Tibial nerve (tissue), 4 donors: Measurements from ENCODE around the gene FAM83C. TPM values are rescaled to one million over a fixed set of nuclear protein-coding genes. Genes with fewer than 3 reads are reported as not detected.

Experiments
- DNase-seq, 2 donors: peaks; one replicate each; pipeline ENCODE4 v3.0.0-alpha.2; 2019; ENCODE audit warnings: low spot score in 2 of 2
- H3K27ac ChIP-seq, 4 donors: fragments of 200-600 bp; sonication (generic) in 3 of 4; one replicate each; pipeline ENCODE4 v1.5.1; 2017 to 2019; ENCODE audit warnings: mild to moderate bottlenecking in 1 of 4
- H3K27me3 ChIP-seq, 2 donors: fragments of 200-600 bp; sonication (generic) in 1 of 2; one replicate each; pipeline versions ENCODE4 v1.5.1 to v1.6.0; 2017 to 2019
- H3K36me3 ChIP-seq, 3 donors: fragments of 200-600 bp; sonication (generic); one replicate each; pipeline ENCODE4 v1.5.1; 2018 to 2019
- H3K4me1 ChIP-seq, 4 donors: fragments of 200-600 bp; sonication (generic) in 3 of 4; one replicate each; pipeline ENCODE4 v1.5.1; 2017 to 2019
- H3K4me3 ChIP-seq, 4 donors: fragments of 200-600 bp; sonication (generic) in 3 of 4; one replicate each; pipeline ENCODE4 v1.5.1; 2017 to 2019; ENCODE audit warnings: mild to moderate bottlenecking in 1 of 4, moderate library complexity in 1 of 4
- H3K9me3 ChIP-seq, 4 donors: fragments of 200-600 bp; sonication (generic) in 3 of 4; one replicate each; pipeline ENCODE4 v1.5.1; 2017 to 2019
- EP300 ChIP-seq, 2 donors: sonication (generic); formaldehyde crosslinking; IDR thresholded peaks; one replicate each; pipeline ENCODE4 v1.6.1; 2017; ENCODE audit warnings: antibody characterized with exemption in 2 of 2, mild to moderate bottlenecking in 1 of 2
- POLR2A ChIP-seq, 2 donors: fragments of 450-650 bp; IDR thresholded peaks; one replicate each; pipeline ENCODE4 v1.6.1; 2017; ENCODE audit warnings: antibody characterized with exemption in 2 of 2, mild to moderate bottlenecking in 2 of 2, moderate library complexity in 2 of 2
- WGBS, 2 donors: methylation state at CpG; one replicate each; pipeline ENCODE4 v1.1.5; 2018; 5-methylcytosine and 5-hydroxymethylcytosine counted together
- total RNA-seq, 4 donors: library from RNA; depleted of rRNA; stranded (reverse); fragments of >200 nt; gene quantifications; one replicate each; pipeline ENCODE4 v1.1.0, GENCODE V29; 2016
- TF ChIP-seq, protein P1 (sequence below), 5 experiments: fragments of 200-600 bp in 3 of 5; fragments of 450-650 bp in 2 of 5; sonication (generic) in 3 of 5; IDR thresholded peaks; one replicate each; pipeline ENCODE4 v1.5.1; 2016 to 2019; ENCODE audit warnings: antibody characterized with exemption in 5 of 5, mild to moderate bottlenecking in 3 of 5, moderate library complexity in 2 of 5

Gene FAM83C
- not detected for total RNA-seq

DNA sequence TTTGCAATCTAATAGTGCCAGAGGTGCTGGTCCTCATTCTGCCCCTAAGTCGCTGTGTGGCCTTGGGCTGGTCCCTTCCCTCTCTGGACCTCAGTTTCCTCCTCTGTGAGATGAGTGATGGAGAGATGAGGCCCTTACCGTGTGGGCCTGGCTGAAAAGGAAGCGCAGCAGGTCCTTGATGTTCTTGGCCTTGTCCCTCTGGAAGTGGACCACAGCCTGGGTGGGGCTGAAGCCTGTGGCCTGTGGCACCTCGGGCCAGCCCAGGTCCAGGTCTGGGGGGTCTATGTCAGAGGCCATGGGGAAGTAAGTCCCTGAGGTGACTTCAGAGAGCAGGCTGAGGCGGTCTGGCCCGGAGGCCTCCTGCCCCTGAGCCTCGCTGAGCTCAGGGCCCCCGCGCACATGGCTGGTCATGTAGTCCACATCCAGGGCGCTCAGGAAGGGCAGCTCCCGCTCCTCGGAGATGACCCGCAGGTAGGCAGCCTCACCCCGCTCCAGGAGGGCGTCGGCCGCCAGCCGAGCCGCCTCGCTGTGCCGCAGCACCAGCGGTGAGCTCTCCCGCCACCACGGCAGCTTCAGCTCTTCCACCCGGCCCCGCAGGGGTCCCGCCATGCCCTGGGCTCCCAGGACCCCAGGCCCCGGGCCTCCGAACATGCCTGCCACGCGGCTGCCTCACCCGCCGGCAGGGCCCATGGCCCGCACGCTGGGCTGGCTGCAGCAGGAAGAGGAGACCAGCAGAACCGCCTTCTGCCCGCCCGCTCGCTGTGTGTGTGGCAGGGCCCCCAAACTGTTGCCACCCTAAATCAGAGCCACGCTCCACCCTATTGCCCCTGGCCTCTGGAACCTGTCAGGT is at the start of gene FAM83C:
Gene FAM83C, minus strand, starts transcription at position 772 of the 850 bp plus-strand sequence. Its CDS starts 121 bp downstream, at position 651.
- no peaks in the 10 kb centered on the region for H3K36me3 ChIP-seq
- no peaks in the 10 kb centered on the region for H3K27me3 ChIP-seq
- H3K9me3 ChIP-seq: no peaks in the 10 kb centered on the region
- no peak for DNase-seq
- no peaks in the 10 kb centered on the region for H3K4me1 ChIP-seq
- 70 to 93% methylated on average over 18 to 21 of the region's 40 CpGs for WGBS, 2 donors
- no peak for TF ChIP-seq EP300 (IDR thresholded peaks at IDR 0.05)
- no peak for TF ChIP-seq POLR2A (IDR thresholded peaks at IDR 0.05)
- TF ChIP-seq, protein P1, sequence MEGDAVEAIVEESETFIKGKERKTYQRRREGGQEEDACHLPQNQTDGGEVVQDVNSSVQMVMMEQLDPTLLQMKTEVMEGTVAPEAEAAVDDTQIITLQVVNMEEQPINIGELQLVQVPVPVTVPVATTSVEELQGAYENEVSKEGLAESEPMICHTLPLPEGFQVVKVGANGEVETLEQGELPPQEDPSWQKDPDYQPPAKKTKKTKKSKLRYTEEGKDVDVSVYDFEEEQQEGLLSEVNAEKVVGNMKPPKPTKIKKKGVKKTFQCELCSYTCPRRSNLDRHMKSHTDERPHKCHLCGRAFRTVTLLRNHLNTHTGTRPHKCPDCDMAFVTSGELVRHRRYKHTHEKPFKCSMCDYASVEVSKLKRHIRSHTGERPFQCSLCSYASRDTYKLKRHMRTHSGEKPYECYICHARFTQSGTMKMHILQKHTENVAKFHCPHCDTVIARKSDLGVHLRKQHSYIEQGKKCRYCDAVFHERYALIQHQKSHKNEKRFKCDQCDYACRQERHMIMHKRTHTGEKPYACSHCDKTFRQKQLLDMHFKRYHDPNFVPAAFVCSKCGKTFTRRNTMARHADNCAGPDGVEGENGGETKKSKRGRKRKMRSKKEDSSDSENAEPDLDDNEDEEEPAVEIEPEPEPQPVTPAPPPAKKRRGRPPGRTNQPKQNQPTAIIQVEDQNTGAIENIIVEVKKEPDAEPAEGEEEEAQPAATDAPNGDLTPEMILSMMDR (IDR thresholded peaks at IDR 0.05): no peak
- H3K27ac ChIP-seq: no peak within 1 kb of the TSS
- H3K4me3 ChIP-seq: no peak within 1 kb of the TSS

DNA sequence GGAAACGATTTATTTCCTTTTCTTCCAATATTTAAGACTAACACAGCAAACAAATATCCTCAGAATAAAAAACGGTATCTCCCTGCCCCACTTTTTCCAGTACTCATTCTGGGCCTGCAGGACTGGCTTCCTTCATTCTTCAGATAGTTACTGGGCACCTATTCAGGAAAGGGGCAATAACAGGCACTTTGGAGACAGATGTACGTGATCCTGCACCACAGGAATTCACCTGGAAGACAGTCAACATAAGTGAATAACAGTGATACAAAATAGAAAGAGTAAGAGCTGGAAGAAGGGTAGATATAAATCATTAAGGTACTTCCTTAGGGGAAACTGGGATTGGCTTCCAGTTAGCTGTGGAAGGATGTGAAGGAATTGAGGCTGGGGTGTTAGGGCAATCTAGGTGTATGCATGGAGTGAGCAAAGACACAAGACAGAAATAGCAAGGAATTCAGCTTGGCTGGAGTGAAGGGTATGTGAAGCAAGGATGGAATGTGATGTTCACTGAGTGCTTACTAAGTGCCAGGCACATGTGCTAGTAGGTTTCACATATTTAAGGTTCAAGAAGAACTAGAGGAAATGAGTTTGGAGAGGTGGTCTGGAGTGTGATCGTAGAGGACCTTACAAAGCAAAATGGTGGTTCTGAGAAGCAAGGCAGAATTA is 49.3 kb upstream of the FAM83C start:
- Histone ChIP-seq H3K27me3 (no peaks in the 10 kb centered on the region), H3K4me1 (peaks cover 0 to 6% (median 0%) of the 10 kb centered on the region in 4 donors), H3K9me3 (no peaks in the 10 kb centered on the region), H3K36me3 (peaks cover 0 to 57% (median 7%) of the 10 kb centered on the region in 3 donors), H3K27ac (no peak overlapping the region), H3K4me3 (no peak overlapping the region)
- TF ChIP-seq POLR2A (IDR thresholded peaks at IDR 0.05) (no peak), EP300 (IDR thresholded peaks at IDR 0.05) (no peak)
- TF ChIP-seq, protein P1 (IDR thresholded peaks at IDR 0.05): no peak
- DNase-seq: no peak
- 77 to 89% methylated on average over 4 of the region's 4 CpGs for WGBS, 2 donors

DNA sequence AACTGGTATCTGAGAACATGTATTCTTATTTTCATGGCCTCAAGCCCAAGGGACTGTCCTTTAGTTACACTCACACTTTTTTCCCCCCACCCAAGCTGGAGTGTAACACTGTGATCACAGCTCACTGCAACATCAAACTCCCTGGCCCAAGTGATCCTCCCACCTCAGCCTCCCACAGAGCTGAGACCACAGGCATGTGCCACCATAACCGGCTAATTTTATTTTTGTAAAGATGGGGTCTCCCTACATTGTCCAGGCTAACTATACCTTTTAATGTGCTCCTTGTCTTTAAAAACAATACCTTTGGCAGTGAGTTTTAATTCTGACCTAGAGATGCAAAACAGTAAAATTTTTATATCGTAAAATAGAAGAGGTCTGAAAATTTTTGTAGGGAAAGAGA is 48.2 kb upstream of the FAM83C start:
- no peak overlapping the region for H3K27ac ChIP-seq
- H3K36me3 ChIP-seq: peaks cover 0 to 46% (median 0%) of the 10 kb centered on the region in 3 donors
- H3K27me3 ChIP-seq: no peaks in the 10 kb centered on the region
- WGBS, 2 donors: 97% methylated on average over 2 of the region's 2 CpGs
- no peak overlapping the region for H3K4me3 ChIP-seq
- H3K9me3 ChIP-seq: no peaks in the 10 kb centered on the region
- peaks cover 0 to 6% (median 0%) of the 10 kb centered on the region in 4 donors for H3K4me1 ChIP-seq
- DNase-seq: no peak
- TF ChIP-seq POLR2A (IDR thresholded peaks at IDR 0.05) (no peak), EP300 (IDR thresholded peaks at IDR 0.05) (no peak)
- TF ChIP-seq, protein P1 (IDR thresholded peaks at IDR 0.05): no peak

DNA sequence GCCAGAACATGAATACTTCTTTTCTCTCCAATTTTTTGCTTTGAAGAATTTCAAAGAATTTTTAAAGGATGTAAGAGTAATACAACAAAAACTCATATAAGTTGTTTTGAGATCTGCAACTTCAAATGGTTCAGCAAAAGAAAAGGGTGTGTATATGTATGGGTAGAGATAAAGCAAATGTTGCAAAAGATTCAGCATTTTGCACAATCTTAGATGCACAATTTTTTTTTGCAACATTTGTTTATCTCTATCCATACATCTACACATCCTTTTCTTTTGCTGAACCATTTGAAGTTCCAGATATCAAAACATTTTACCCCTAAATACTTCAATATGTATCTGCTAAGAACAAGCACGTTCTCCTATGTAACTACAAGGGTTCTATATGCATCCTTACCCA is 47.4 kb upstream of the FAM83C start:
- DNase-seq: no peak
- H3K27me3 ChIP-seq: no peaks in the 10 kb centered on the region
- H3K27ac ChIP-seq: no peak overlapping the region
- peaks cover 0 to 6% (median 0%) of the 10 kb centered on the region in 4 donors for H3K4me1 ChIP-seq
- H3K36me3 ChIP-seq: peaks cover 0 to 38% (median 0%) of the 10 kb centered on the region in 3 donors
- no peak overlapping the region for H3K4me3 ChIP-seq
- TF ChIP-seq, protein P1 (IDR thresholded peaks at IDR 0.05): no peak
- TF ChIP-seq EP300 (IDR thresholded peaks at IDR 0.05) (no peak), POLR2A (IDR thresholded peaks at IDR 0.05) (no peak)
- H3K9me3 ChIP-seq: no peaks in the 10 kb centered on the region
- WGBS, 2 donors: 88 to 94% methylated on average over 1 of the region's 1 CpG

DNA sequence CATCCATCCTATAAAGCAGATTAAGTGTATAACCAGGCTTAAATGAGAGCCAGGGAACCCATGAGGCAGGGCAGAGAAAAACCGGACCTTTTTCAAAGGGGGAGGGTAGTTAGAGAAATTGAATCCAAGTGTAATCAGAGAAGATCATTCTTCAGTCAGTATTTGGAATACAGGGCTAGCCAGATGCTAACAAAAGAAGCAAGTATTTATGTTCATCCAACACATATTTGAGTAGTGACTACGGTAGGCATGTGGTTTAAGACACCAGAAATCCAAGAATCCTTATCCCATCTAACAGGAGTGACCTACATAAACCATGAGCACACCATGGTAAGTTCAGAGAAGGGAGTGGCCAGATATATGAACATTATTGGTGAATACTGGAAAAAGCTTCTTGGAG is 46.8 kb upstream of the FAM83C start:
- Histone ChIP-seq H3K4me3 (no peak overlapping the region), H3K9me3 (no peaks in the 10 kb centered on the region), H3K36me3 (peaks cover 0 to 32% (median 0%) of the 10 kb centered on the region in 3 donors), H3K27ac (no peak overlapping the region), H3K27me3 (no peaks in the 10 kb centered on the region), H3K4me1 (peaks cover 0 to 7% (median 0%) of the 10 kb centered on the region in 4 donors)
- TF ChIP-seq POLR2A (IDR thresholded peaks at IDR 0.05) (no peak), EP300 (IDR thresholded peaks at IDR 0.05) (no peak)
- TF ChIP-seq, protein P1 (IDR thresholded peaks at IDR 0.05): no peak
- WGBS, 2 donors: 65 to 76% methylated on average over 2 of the region's 2 CpGs
- DNase-seq: no peak
